ENCODE measurements around the gene ARHGEF26.

Gene ARHGEF26

GRCh38 chr3:154182322-154182922 lies 61.2 kb downstream of the ARHGEF26 start:
- Histone ChIP-seq H2BK12ac (ENCODE audit: low read length in 2 of 2) (no peak overlapping the region), H3K27ac (ENCODE audit: low read length, poor library complexity, severe bottlenecking) (no peak overlapping the region), H3K4ac (ENCODE audit: low read depth in 1 of 2, low read length in 2 of 2) (no peak overlapping the region), H3K23ac (ENCODE audit: low read length in 2 of 2) (no peak overlapping the region), H2AK5ac (ENCODE audit: low read length, severe bottlenecking) (no peak overlapping the region), H2BK120ac (ENCODE audit: low read depth, low read length) (no peak overlapping the region), H2BK15ac (ENCODE audit: low read depth, poor library complexity, severe bottlenecking) (no peak overlapping the region), H3K9me3 (ENCODE audit: control insufficient read depth, low read length) (no peaks in the 10 kb centered on the region), H2AFZ (ENCODE audit: low read depth, low read length) (no peak overlapping the region), H3K14ac (ENCODE audit: low read length in 2 of 2) (no peak overlapping the region), H3K18ac (ENCODE audit: low read depth in 1 of 2, low read length in 2 of 2) (no peak overlapping the region), H3K4me3 (ENCODE audit: insufficient read depth in 1 of 2, low read depth in 1 of 2, low read length in 2 of 2) (no peak overlapping the region), H2BK5ac (ENCODE audit: low read depth, low read length, poor library complexity, severe bottlenecking) (no peak overlapping the region), H3K36me3 (ENCODE audit: control insufficient read depth in 1 of 2, insufficient read depth in 2 of 2, low read depth in 1 of 2, low read length in 2 of 2) (no peaks in the 10 kb centered on the region), H4K91ac (ENCODE audit: low read length) (no peak overlapping the region), H3K27me3 (ENCODE audit: control insufficient read depth in 1 of 2, insufficient read depth in 1 of 2, low read length in 2 of 2) (no peaks in the 10 kb centered on the region), H3K4me1 (ENCODE audit: control insufficient read depth, insufficient read depth, low read depth, low read length) (no peaks in the 10 kb centered on the region), H3K79me1 (replicated peaks; ENCODE audit: low read length, poor library complexity, severe bottlenecking) (no peaks in the 10 kb centered on the region), H4K8ac (ENCODE audit: low read length) (no peak overlapping the region), H3K4me2 (ENCODE audit: low read length, poor library complexity, severe bottlenecking) (no peak overlapping the region), H3K9ac (ENCODE audit: low read length) (no peak overlapping the region)
- WGBS = 98% methylated on average over 4 of the region's 4 CpGs
- DNase-seq = no peak

- Histone ChIP-seq H2BK12ac (ENCODE audit: low read length in 2 of 2) (no peak overlapping the region), H2AFZ (ENCODE audit: low read depth, low read length) (no peak overlapping the region), H3K4me3 (ENCODE audit: insufficient read depth in 1 of 2, low read depth in 1 of 2, low read length in 2 of 2) (no peak overlapping the region), H3K14ac (ENCODE audit: low read length in 2 of 2) (no peak overlapping the region), H2BK120ac (ENCODE audit: low read depth, low read length) (no peak overlapping the region), H3K4ac (ENCODE audit: low read depth in 1 of 2, low read length in 2 of 2) (no peak overlapping the region), H3K36me3 (ENCODE audit: control insufficient read depth in 1 of 2, insufficient read depth in 2 of 2, low read depth in 1 of 2, low read length in 2 of 2) (no peaks in the 10 kb centered on the region), H3K79me1 (replicated peaks; ENCODE audit: low read length, poor library complexity, severe bottlenecking) (no peaks in the 10 kb centered on the region), H3K27me3 (ENCODE audit: control insufficient read depth in 1 of 2, insufficient read depth in 1 of 2, low read length in 2 of 2) (no peaks in the 10 kb centered on the region), H3K18ac (ENCODE audit: low read depth in 1 of 2, low read length in 2 of 2) (no peak overlapping the region), H3K27ac (ENCODE audit: low read length, poor library complexity, severe bottlenecking) (no peak overlapping the region), H4K8ac (ENCODE audit: low read length) (no peak overlapping the region), H3K4me2 (ENCODE audit: low read length, poor library complexity, severe bottlenecking) (no peak overlapping the region), H2BK15ac (ENCODE audit: low read depth, poor library complexity, severe bottlenecking) (no peak overlapping the region), H2AK5ac (ENCODE audit: low read length, severe bottlenecking) (no peak overlapping the region), H3K4me1 (ENCODE audit: control insufficient read depth, insufficient read depth, low read depth, low read length) (no peaks in the 10 kb centered on the region), H3K23ac (ENCODE audit: low read length in 2 of 2) (no peak overlapping the region), H3K9me3 (ENCODE audit: control insufficient read depth, low read length) (no peaks in the 10 kb centered on the region), H3K9ac (ENCODE audit: low read length) (no peak overlapping the region), H2BK5ac (ENCODE audit: low read depth, low read length, poor library complexity, severe bottlenecking) (no peak overlapping the region), H4K91ac (ENCODE audit: low read length) (no peak overlapping the region)
- no peak for DNase-seq
These were observed 61.8 kb downstream of the ARHGEF26 start for GRCh38 chr3:154182975-154183374.

DNA sequence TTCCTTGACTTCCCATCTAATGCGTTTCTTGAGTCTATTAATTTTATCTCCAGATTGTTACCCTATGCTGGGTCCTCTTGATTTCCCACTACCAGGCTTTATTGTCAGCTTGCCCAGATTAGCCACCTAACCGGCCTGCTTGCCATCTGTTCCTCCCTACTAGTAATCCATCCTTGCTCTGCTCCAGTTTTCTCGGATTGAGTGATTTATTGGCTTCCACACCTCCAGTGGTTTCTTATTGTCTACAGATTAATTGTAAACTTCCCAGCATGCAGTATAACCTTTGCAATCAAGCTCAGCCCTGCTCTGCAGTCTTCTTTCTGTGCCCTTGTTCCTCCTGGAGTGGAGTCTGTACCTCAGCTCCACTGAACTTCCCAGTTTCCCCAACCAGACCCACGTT lies 63.4 kb downstream of the ARHGEF26 start:
- H3K36me3 ChIP-seq (ENCODE audit: control insufficient read depth in 1 of 2, insufficient read depth in 2 of 2, low read depth in 1 of 2, low read length in 2 of 2) = no peaks in the 10 kb centered on the region
- no peak for DNase-seq
- WGBS = 91% methylated on average over 4 of the region's 4 CpGs
- no peak overlapping the region for H3K18ac ChIP-seq (ENCODE audit: low read depth in 1 of 2, low read length in 2 of 2)
- H3K14ac ChIP-seq (ENCODE audit: low read length in 2 of 2) = no peak overlapping the region
- H3K9me3 ChIP-seq (ENCODE audit: control insufficient read depth, low read length) = no peaks in the 10 kb centered on the region
- no peak overlapping the region for H2BK5ac ChIP-seq (ENCODE audit: low read depth, low read length, poor library complexity, severe bottlenecking)
- no peak overlapping the region for H2BK15ac ChIP-seq (ENCODE audit: low read depth, poor library complexity, severe bottlenecking)
- H4K91ac ChIP-seq (ENCODE audit: low read length) = no peak overlapping the region
- no peak overlapping the region for H3K9ac ChIP-seq (ENCODE audit: low read length)
- no peaks in the 10 kb centered on the region for H3K27me3 ChIP-seq (ENCODE audit: control insufficient read depth in 1 of 2, insufficient read depth in 1 of 2, low read length in 2 of 2)
- no peak overlapping the region for H4K8ac ChIP-seq (ENCODE audit: low read length)
- no peak overlapping the region for H3K4ac ChIP-seq (ENCODE audit: low read depth in 1 of 2, low read length in 2 of 2)
- no peak overlapping the region for H3K4me3 ChIP-seq (ENCODE audit: insufficient read depth in 1 of 2, low read depth in 1 of 2, low read length in 2 of 2)
- H2BK120ac ChIP-seq (ENCODE audit: low read depth, low read length) = no peak overlapping the region
- H3K27ac ChIP-seq (ENCODE audit: low read length, poor library complexity, severe bottlenecking) = no peak overlapping the region
- no peak overlapping the region for H2AK5ac ChIP-seq (ENCODE audit: low read length, severe bottlenecking)
- H3K79me1 ChIP-seq (replicated peaks; ENCODE audit: low read length, poor library complexity, severe bottlenecking) = no peaks in the 10 kb centered on the region
- no peaks in the 10 kb centered on the region for H3K4me1 ChIP-seq (ENCODE audit: control insufficient read depth, insufficient read depth, low read depth, low read length)
- no peak overlapping the region for H3K23ac ChIP-seq (ENCODE audit: low read length in 2 of 2)
- H2BK12ac ChIP-seq (ENCODE audit: low read length in 2 of 2) = no peak overlapping the region
- no peak overlapping the region for H3K4me2 ChIP-seq (ENCODE audit: low read length, poor library complexity, severe bottlenecking)
- H2AFZ ChIP-seq (ENCODE audit: low read depth, low read length) = no peak overlapping the region

GRCh38 chr3:154188437-154188836 lies 67.2 kb downstream of the ARHGEF26 start:
- H3K4me2 ChIP-seq (ENCODE audit: low read length, poor library complexity, severe bottlenecking) = no peak overlapping the region
- no peaks in the 10 kb centered on the region for H3K36me3 ChIP-seq (ENCODE audit: control insufficient read depth in 1 of 2, insufficient read depth in 2 of 2, low read depth in 1 of 2, low read length in 2 of 2)
- H3K23ac ChIP-seq (ENCODE audit: low read length in 2 of 2) = no peak overlapping the region
- H3K79me1 ChIP-seq (replicated peaks; ENCODE audit: low read length, poor library complexity, severe bottlenecking) = no peaks in the 10 kb centered on the region
- no peak overlapping the region for H3K27ac ChIP-seq (ENCODE audit: low read length, poor library complexity, severe bottlenecking)
- H3K9ac ChIP-seq (ENCODE audit: low read length) = no peak overlapping the region
- DNase-seq = no peak
- no peak overlapping the region for H2AFZ ChIP-seq (ENCODE audit: low read depth, low read length)
- H3K4me1 ChIP-seq (ENCODE audit: control insufficient read depth, insufficient read depth, low read depth, low read length) = peaks cover 1% of the 10 kb centered on the region
- H3K4ac ChIP-seq (ENCODE audit: low read depth in 1 of 2, low read length in 2 of 2) = no peak overlapping the region
- no peaks in the 10 kb centered on the region for H3K27me3 ChIP-seq (ENCODE audit: control insufficient read depth in 1 of 2, insufficient read depth in 1 of 2, low read length in 2 of 2)
- H3K9me3 ChIP-seq (ENCODE audit: control insufficient read depth, low read length) = no peaks in the 10 kb centered on the region
- H4K91ac ChIP-seq (ENCODE audit: low read length) = no peak overlapping the region
- H2BK15ac ChIP-seq (ENCODE audit: low read depth, poor library complexity, severe bottlenecking) = no peak overlapping the region
- 41% methylated on average over 3 of the region's 3 CpGs for WGBS
- H2BK12ac ChIP-seq (ENCODE audit: low read length in 2 of 2) = no peak overlapping the region
- H3K14ac ChIP-seq (ENCODE audit: low read length in 2 of 2) = no peak overlapping the region
- no peak overlapping the region for H3K18ac ChIP-seq (ENCODE audit: low read depth in 1 of 2, low read length in 2 of 2)
- H2BK120ac ChIP-seq (ENCODE audit: low read depth, low read length) = no peak overlapping the region
- no peak overlapping the region for H2BK5ac ChIP-seq (ENCODE audit: low read depth, low read length, poor library complexity, severe bottlenecking)
- no peak overlapping the region for H2AK5ac ChIP-seq (ENCODE audit: low read length, severe bottlenecking)
- H4K8ac ChIP-seq (ENCODE audit: low read length) = no peak overlapping the region
- H3K4me3 ChIP-seq (ENCODE audit: insufficient read depth in 1 of 2, low read depth in 1 of 2, low read length in 2 of 2) = no peak overlapping the region

Data from mesenchymal stem cell (in vitro differentiated cells and primary cell).